ENCODE measurements around the gene IHH. TPM values are rescaled to one million over a fixed set of nuclear protein-coding genes. Genes with fewer than 3 reads are reported as not detected.

The IHH gene
- total and polyA plus RNA-seq, 5 donors from 2014 or later = not detected

- H3K4me3 Mint-ChIP-seq = no peak overlapping the region
- H3K27ac ChIP-seq (ENCODE audit: insufficient read depth, low read length, poor library complexity, severe bottlenecking) = no peak overlapping the region
- ATAC-seq (ENCODE audit: low read depth in 2 of 2) = no peak
- peaks cover 45% of the 10 kb centered on the region for H3K27me3 Mint-ChIP-seq
- peaks cover 0 to 3% (median 0%) of the 10 kb centered on the region in 7 donors for H3K9me3 Mint-ChIP-seq
- peaks cover 0 to 2% (median 0%) of the 10 kb centered on the region in 4 donors for H3K4me1 Mint-ChIP-seq
- no peaks in the 10 kb centered on the region for H3K9me3 ChIP-seq (ENCODE audit: control insufficient read depth in 2 of 2, low read length in 2 of 2)
- no peak for DNase-seq
- no peaks in the 10 kb centered on the region for H3K36me3 ChIP-seq (ENCODE audit: control insufficient read depth, insufficient read depth, low read length)
- no peak overlapping the region for H3K27ac Mint-ChIP-seq
- H3K4me1 ChIP-seq (ENCODE audit: control insufficient read depth, insufficient read depth, low read length, poor library complexity, severe bottlenecking) = no peaks in the 10 kb centered on the region
- no peak overlapping the region for H3K4me3 ChIP-seq (ENCODE audit: low read depth, low read length)
- H3K36me3 Mint-ChIP-seq = no peaks in the 10 kb centered on the region
- peaks cover 5% of the 10 kb centered on the region for H3K27me3 ChIP-seq (ENCODE audit: control insufficient read depth, insufficient read depth, low read length)
These were observed 25.9 kb downstream of the IHH start for GRCh38 chr2:219034823-219035222.

DNA sequence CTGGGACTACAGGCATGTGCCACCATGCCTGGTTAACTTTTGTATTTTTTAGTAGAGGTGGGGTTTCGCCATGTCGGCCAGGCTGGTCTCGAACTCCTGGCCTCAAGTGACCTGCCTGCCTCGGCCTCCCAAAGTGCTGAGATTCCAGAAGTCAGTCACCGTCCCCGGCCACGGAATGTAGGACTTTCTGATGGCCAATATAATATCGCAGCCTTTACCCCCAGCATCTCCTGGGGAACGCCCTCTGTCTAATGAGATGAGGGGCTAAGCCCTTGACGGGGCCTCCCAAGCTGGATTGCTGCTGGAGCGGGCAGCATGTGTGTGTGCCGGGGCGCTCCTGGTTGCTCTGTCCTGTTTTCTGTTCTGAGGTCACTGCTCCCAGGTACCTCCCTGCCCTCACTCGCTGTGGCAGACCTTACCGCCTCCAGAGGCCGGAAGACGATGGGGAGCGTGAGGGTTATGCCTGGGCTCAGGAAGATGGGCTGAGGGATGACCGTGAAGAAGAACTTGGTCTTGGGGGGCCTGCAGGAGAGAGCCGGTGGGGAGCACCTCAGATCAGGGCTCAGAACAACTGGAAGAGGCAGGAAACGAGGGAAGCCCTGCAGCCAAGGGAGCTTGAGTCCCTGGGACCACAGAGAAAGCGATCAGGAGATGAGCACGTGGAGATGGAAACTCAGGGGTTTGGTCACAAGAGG, 28.5 kb downstream of the IHH start:
- peaks cover 5% of the 10 kb centered on the region for H3K27me3 ChIP-seq (ENCODE audit: control insufficient read depth, insufficient read depth, low read length)
- ATAC-seq (ENCODE audit: low read depth in 2 of 2) (no peak), DNase-seq (no peak)
- no peak overlapping the region for H3K4me3 ChIP-seq (ENCODE audit: low read depth, low read length)
- H3K4me1 ChIP-seq (ENCODE audit: control insufficient read depth, insufficient read depth, low read length, poor library complexity, severe bottlenecking) = no peaks in the 10 kb centered on the region
- Mint-ChIP-seq H3K27ac (no peak overlapping the region), H3K4me1 (peaks cover 0 to 3% (median 0%) of the 10 kb centered on the region in 4 donors), H3K36me3 (no peaks in the 10 kb centered on the region), H3K9me3 (no peaks in the 10 kb centered on the region), H3K27me3 (peaks cover 42% of the 10 kb centered on the region), H3K4me3 (no peak overlapping the region)
- no peaks in the 10 kb centered on the region for H3K36me3 ChIP-seq (ENCODE audit: control insufficient read depth, insufficient read depth, low read length)
- no peaks in the 10 kb centered on the region for H3K9me3 ChIP-seq (ENCODE audit: control insufficient read depth in 2 of 2, low read length in 2 of 2)
- no peak overlapping the region for H3K27ac ChIP-seq (ENCODE audit: insufficient read depth, low read length, poor library complexity, severe bottlenecking)

- no peak for ATAC-seq (ENCODE audit: low read depth in 2 of 2)
- Histone ChIP-seq H3K4me3 (ENCODE audit: low read depth, low read length) (no peak overlapping the region), H3K9me3 (ENCODE audit: control insufficient read depth in 2 of 2, low read length in 2 of 2) (no peaks in the 10 kb centered on the region), H3K36me3 (ENCODE audit: control insufficient read depth, insufficient read depth, low read length) (no peaks in the 10 kb centered on the region), H3K4me1 (ENCODE audit: control insufficient read depth, insufficient read depth, low read length, poor library complexity, severe bottlenecking) (no peaks in the 10 kb centered on the region), H3K27me3 (ENCODE audit: control insufficient read depth, insufficient read depth, low read length) (peaks cover 5% of the 10 kb centered on the region), H3K27ac (ENCODE audit: insufficient read depth, low read length, poor library complexity, severe bottlenecking) (no peak overlapping the region)
- Mint-ChIP-seq H3K9me3 (no peaks in the 10 kb centered on the region), H3K27me3 (peaks cover 35% of the 10 kb centered on the region), H3K4me1 (peaks cover 0 to 3% (median 0%) of the 10 kb centered on the region in 4 donors), H3K27ac (no peak overlapping the region), H3K36me3 (no peaks in the 10 kb centered on the region), H3K4me3 (no peak overlapping the region)
- no peak for DNase-seq
These were observed 29.5 kb downstream of the IHH start for GRCh38 chr2:219031005-219031738.

- DNase-seq = no peak
- H3K27me3 Mint-ChIP-seq = peaks cover 35% of the 10 kb centered on the region
- H3K36me3 Mint-ChIP-seq = no peaks in the 10 kb centered on the region
- no peaks in the 10 kb centered on the region for H3K9me3 Mint-ChIP-seq
- no peaks in the 10 kb centered on the region for H3K4me1 ChIP-seq (ENCODE audit: control insufficient read depth, insufficient read depth, low read length, poor library complexity, severe bottlenecking)
- H3K27ac ChIP-seq (ENCODE audit: insufficient read depth, low read length, poor library complexity, severe bottlenecking) = no peak overlapping the region
- no peak overlapping the region for H3K4me3 Mint-ChIP-seq
- no peak for ATAC-seq (ENCODE audit: low read depth in 2 of 2)
- H3K4me3 ChIP-seq (ENCODE audit: low read depth, low read length) = no peak overlapping the region
- H3K9me3 ChIP-seq (ENCODE audit: control insufficient read depth in 2 of 2, low read length in 2 of 2) = no peaks in the 10 kb centered on the region
- H3K27me3 ChIP-seq (ENCODE audit: control insufficient read depth, insufficient read depth, low read length) = peaks cover 5% of the 10 kb centered on the region
- H3K36me3 ChIP-seq (ENCODE audit: control insufficient read depth, insufficient read depth, low read length) = no peaks in the 10 kb centered on the region
- H3K27ac Mint-ChIP-seq = no peak overlapping the region
- H3K4me1 Mint-ChIP-seq = peaks cover 0 to 3% (median 0%) of the 10 kb centered on the region in 4 donors
These were observed 30.4 kb downstream of the IHH start for GRCh38 chr2:219030177-219030940.

GRCh38 chr2:219029829-219030165, 30.9 kb downstream of the IHH start:
- H3K36me3 Mint-ChIP-seq = no peaks in the 10 kb centered on the region
- ATAC-seq (ENCODE audit: low read depth in 2 of 2) = peak; percentile 72 to 77
- no peak overlapping the region for H3K4me3 ChIP-seq (ENCODE audit: low read depth, low read length)
- peak; percentile 57 to 73 (median 67) for DNase-seq
- H3K4me1 ChIP-seq (ENCODE audit: control insufficient read depth, insufficient read depth, low read length, poor library complexity, severe bottlenecking) = no peaks in the 10 kb centered on the region
- H3K27ac Mint-ChIP-seq = no peak overlapping the region
- H3K9me3 Mint-ChIP-seq = no peaks in the 10 kb centered on the region
- H3K36me3 ChIP-seq (ENCODE audit: control insufficient read depth, insufficient read depth, low read length) = no peaks in the 10 kb centered on the region
- no peaks in the 10 kb centered on the region for H3K9me3 ChIP-seq (ENCODE audit: control insufficient read depth in 2 of 2, low read length in 2 of 2)
- H3K27ac ChIP-seq (ENCODE audit: insufficient read depth, low read length, poor library complexity, severe bottlenecking) = no peak overlapping the region
- H3K4me1 Mint-ChIP-seq = peaks cover 0 to 3% (median 0%) of the 10 kb centered on the region in 4 donors
- H3K4me3 Mint-ChIP-seq = no peak overlapping the region
- H3K27me3 ChIP-seq (ENCODE audit: control insufficient read depth, insufficient read depth, low read length) = peaks cover 5% of the 10 kb centered on the region
- H3K27me3 Mint-ChIP-seq = peaks cover 33% of the 10 kb centered on the region

DNA sequence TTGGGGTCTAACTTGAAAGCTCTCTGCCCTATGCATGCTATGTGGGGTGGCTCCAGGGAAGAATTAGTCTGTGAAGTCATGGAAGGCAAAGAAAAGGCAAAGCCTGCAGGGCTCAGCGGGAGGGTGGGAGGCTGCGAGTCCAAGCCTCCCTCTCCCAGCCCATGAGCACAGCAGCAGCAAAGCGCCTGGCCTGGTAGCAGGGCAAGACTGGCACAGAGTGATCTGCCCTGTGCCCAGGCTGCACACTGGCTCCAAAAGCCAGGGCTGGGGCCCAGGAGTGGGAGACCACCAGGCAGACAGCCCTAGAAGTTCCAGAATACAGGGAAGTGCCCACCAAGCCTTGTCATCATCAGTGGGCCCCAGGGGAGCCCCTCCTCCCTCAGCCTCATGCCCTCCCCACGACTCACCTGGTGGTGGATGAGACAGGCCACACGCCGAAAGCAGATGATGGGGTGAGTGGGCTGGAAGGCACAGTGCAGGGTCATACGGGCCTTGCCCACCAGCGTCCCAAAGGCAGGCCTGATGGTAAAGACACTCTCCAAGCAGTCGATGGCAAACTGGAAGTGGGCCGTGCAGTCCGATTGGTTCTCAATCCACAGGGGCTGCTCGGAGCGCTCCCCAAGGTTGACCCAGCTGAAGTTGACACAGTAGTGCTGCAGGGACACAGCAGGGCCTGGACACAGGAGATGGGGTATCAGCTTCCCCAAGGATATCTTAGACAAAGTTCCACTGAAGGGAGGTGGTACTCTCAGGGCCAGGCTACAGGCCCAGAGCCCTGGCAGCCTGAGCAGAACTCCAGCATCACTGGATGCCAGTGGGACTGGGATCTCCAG, 31.5 kb downstream of the IHH start:
- Mint-ChIP-seq H3K4me3 (no peak overlapping the region), H3K4me1 (peaks cover 0 to 3% (median 0%) of the 10 kb centered on the region in 4 donors), H3K36me3 (no peaks in the 10 kb centered on the region), H3K27me3 (peaks cover 27% of the 10 kb centered on the region), H3K27ac (no peak overlapping the region), H3K9me3 (no peaks in the 10 kb centered on the region)
- no peak overlapping the region for H3K4me3 ChIP-seq (ENCODE audit: low read depth, low read length)
- DNase-seq = no peak
- H3K9me3 ChIP-seq (ENCODE audit: control insufficient read depth in 2 of 2, low read length in 2 of 2) = no peaks in the 10 kb centered on the region
- H3K36me3 ChIP-seq (ENCODE audit: control insufficient read depth, insufficient read depth, low read length) = no peaks in the 10 kb centered on the region
- no peak for ATAC-seq (ENCODE audit: low read depth in 2 of 2)
- H3K27ac ChIP-seq (ENCODE audit: insufficient read depth, low read length, poor library complexity, severe bottlenecking) = no peak overlapping the region
- no peaks in the 10 kb centered on the region for H3K4me1 ChIP-seq (ENCODE audit: control insufficient read depth, insufficient read depth, low read length, poor library complexity, severe bottlenecking)
- H3K27me3 ChIP-seq (ENCODE audit: control insufficient read depth, insufficient read depth, low read length) = peaks cover 5% of the 10 kb centered on the region

DNA sequence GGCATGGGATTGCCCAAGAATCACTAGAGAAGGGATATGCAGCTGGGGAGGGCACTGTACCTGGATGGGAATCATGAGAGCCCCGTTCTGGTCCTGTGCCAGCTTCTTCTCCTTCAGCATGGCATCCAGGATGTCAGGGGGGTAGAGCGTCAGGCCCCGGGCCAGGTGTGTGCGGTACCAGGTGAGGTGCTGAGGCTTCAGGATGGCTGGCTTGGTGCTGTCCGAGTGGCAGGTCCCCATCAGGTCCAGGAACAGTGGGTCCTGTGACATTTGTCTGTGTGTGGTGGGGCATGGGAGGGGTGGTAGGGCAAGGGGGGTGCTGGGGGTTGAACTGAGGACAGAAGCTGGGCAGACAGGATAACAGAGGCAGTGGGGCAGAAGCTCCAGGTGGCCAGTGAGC, 32.6 kb downstream of the IHH start:
- Histone ChIP-seq H3K9me3 (ENCODE audit: control insufficient read depth in 2 of 2, low read length in 2 of 2) (no peaks in the 10 kb centered on the region), H3K4me3 (ENCODE audit: low read depth, low read length) (no peak overlapping the region), H3K36me3 (ENCODE audit: control insufficient read depth, insufficient read depth, low read length) (no peaks in the 10 kb centered on the region), H3K27me3 (ENCODE audit: control insufficient read depth, insufficient read depth, low read length) (peaks cover 3% of the 10 kb centered on the region), H3K4me1 (ENCODE audit: control insufficient read depth, insufficient read depth, low read length, poor library complexity, severe bottlenecking) (no peaks in the 10 kb centered on the region), H3K27ac (ENCODE audit: insufficient read depth, low read length, poor library complexity, severe bottlenecking) (no peak overlapping the region)
- Mint-ChIP-seq H3K27me3 (peaks cover 17% of the 10 kb centered on the region), H3K4me3 (no peak overlapping the region), H3K27ac (no peak overlapping the region), H3K4me1 (peaks cover 0 to 3% (median 0%) of the 10 kb centered on the region in 4 donors), H3K36me3 (no peaks in the 10 kb centered on the region), H3K9me3 (no peaks in the 10 kb centered on the region)
- ATAC-seq (ENCODE audit: low read depth in 2 of 2) (no peak), DNase-seq (no peak)

Measured in CD4-positive, CD25-positive, alpha-beta regulatory T cell (primary cell).